Spleen (tissue), 11 donors: ENCODE data around the gene MS4A14. TPM values are rescaled to one million over a fixed set of nuclear protein-coding genes. Genes with fewer than 3 reads are reported as not detected.
A peak's percentile ranks its signal among the peaks of the same experiment; 100 is the strongest.

Experiments
- DNase-seq: peaks from one replicate; pipeline ENCODE4 v3.0.0-alpha.2; 2020
- H3K27ac ChIP-seq, 8 donors: fragments of 200-600 bp; sonication (generic) in 7 of 8; 1 replicate in 4 of 8; 2 replicates in 4 of 8; pipeline versions ENCODE4 v1.5.0 to v1.8.0; 2016 to 2021; ENCODE audit warnings: inconsistent platforms in 4 of 8, mild to moderate bottlenecking in 4 of 8, moderate library complexity in 1 of 8
- H3K27me3 ChIP-seq, 7 donors: fragments of 200-600 bp; sonication (generic) in 6 of 7; replicated peaks in 1 of 7; 1 replicate in 4 of 7; 2 replicates in 3 of 7; pipeline versions ENCODE4 v1.5.0 to v1.8.0; 2016 to 2021; ENCODE audit warnings: inconsistent platforms in 3 of 7, mild to moderate bottlenecking in 1 of 7
- H3K36me3 ChIP-seq, 6 donors: fragments of 200-600 bp; sonication (generic) in 5 of 6; 1 replicate in 4 of 6; 2 replicates in 2 of 6; pipeline versions ENCODE4 v1.5.0 to v1.8.0; 2016 to 2021; ENCODE audit warnings: inconsistent platforms in 2 of 6
- H3K4me1 ChIP-seq, 6 donors: fragments of 200-600 bp; sonication (generic) in 5 of 6; 1 replicate in 3 of 6; 2 replicates in 3 of 6; pipeline versions ENCODE4 v1.5.0 to v1.8.0; 2016 to 2021; ENCODE audit warnings: inconsistent platforms in 3 of 6
- H3K4me3 ChIP-seq, 8 donors: fragments of 200-600 bp; sonication (generic) in 7 of 8; 1 replicate in 4 of 8; 2 replicates in 4 of 8; pipeline versions ENCODE4 v1.5.0 to v1.8.0; 2016 to 2021; ENCODE audit warnings: inconsistent platforms in 4 of 8, mild to moderate bottlenecking in 4 of 8, moderate library complexity in 2 of 8
- H3K9me3 ChIP-seq, 8 donors: fragments of 200-600 bp; sonication (generic) in 7 of 8; 1 replicate in 4 of 8; 2 replicates in 4 of 8; pipeline versions ENCODE4 v1.5.0 to v1.8.0; 2016 to 2021; ENCODE audit warnings: inconsistent platforms in 4 of 8
- POLR2A ChIP-seq, 3 donors: fragments of 450-650 bp; IDR thresholded peaks; one replicate each; pipeline ENCODE4 v1.5.1; 2017; ENCODE audit warnings: antibody characterized with exemption in 3 of 3, mild to moderate bottlenecking in 1 of 3
- POLR2AphosphoS5 ChIP-seq, 3 donors: sonication (generic); formaldehyde crosslinking; IDR thresholded peaks; one replicate each; pipeline ENCODE4 v1.5.1; 2017; ENCODE audit warnings: antibody characterized with exemption in 3 of 3
- WGBS, 5 donors: extraction: QIAGEN DNeasy Blood & Tissue Kit in 3 of 5; methylation state at CpG; one replicate each; pipeline versions ENCODE4 v1.1.5 to v1.1.7; 2013 to 2018; 5-methylcytosine and 5-hydroxymethylcytosine counted together
- intact Hi-C: fragments of 100-400 bp; cut with DNase I; formaldehyde crosslinking; loops from one replicate; pipeline ENCODE4 v1.15.0; 2023; ENCODE audit warnings: low total_unique reads
- polyA plus RNA-seq, 3 donors: library from polyadenylated mRNA; stranded (reverse); fragments of 200-250 nt; gene quantifications; one replicate each; pipeline ENCODE4 v1.2.1, GENCODE V29; 2013
- total RNA-seq, 7 donors: library from RNA; depleted of rRNA in 3 of 7; stranded (reverse); fragments of >200 nt in 3 of 7; fragmentation: NEBNext Ultra II Directional in 4 of 7; extraction: Animal tissue kit (Norgen Biotek cat#: 25700) in 4 of 7; gene quantifications; one replicate each; pipeline versions ENCODE4 v1.1.0 to v1.2.1, GENCODE V29; 2016 to 2021
- TF ChIP-seq, protein P1 (sequence below), 11 experiments: fragments of 200-600 bp in 7 of 11; fragments of 450-650 bp in 4 of 11; sonication (generic) in 4 of 11; IDR thresholded peaks in 8 of 11; conservative IDR thresholded peaks in 3 of 11; 1 replicate in 7 of 11; 2 replicates in 4 of 11; pipeline versions ENCODE4 v1.4.0 to v1.8.0; 2016 to 2021; ENCODE audit warnings: antibody characterized with exemption in 11 of 11, inconsistent platforms in 4 of 11, mild to moderate bottlenecking in 1 of 11
- donor health status: healthy with polysubstance abuse.
- donor health status: DM: no; HTN: no; CAD: no; lungs with moderate emphysema.
- donor health status: DM: no; HTN: no; CAD: no.
- donor health status: Bipolar disorder and iron deficiency.
- donor health status: healthy.
- donor health status: DM: no; HTN: no; CAD: no.
- donor health status: DM: yes; HTN: yes; CAD: no.

MS4A14 gene
- total and polyA plus RNA-seq, 10 donors: 1.0 to 18.0 (median 5.2) TPM

DNA sequence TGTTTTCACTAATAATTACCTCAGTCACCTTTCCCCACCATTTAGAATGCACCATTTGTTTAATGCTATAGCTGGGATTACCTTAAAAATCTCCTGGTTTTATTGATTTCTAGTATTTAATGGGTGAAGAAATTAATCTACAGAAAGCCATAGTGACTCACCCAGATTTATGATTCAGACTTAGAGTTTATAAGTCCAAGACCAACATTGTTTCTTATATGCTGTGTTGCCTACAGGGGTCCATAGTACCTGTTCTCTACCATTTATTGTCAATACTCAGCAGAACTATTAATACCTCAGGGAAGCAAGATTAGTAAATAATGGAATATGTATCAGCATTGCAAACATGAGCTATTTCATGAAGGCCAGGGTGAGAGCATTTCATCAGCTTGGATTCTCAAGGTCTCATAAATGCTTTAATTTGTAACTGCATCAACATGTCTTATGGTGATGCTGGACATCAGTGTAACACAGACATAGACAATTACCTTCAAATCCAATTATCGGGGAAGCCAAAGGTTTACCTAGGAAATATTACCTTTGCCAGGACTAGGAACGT lies 25.9 kb upstream of the MS4A14 start:
- intact Hi-C loops: no loop called here

GRCh38 chr11:60370811-60371298 lies 25.4 kb upstream of the MS4A14 start:
- peak overlapping the region in 4 of 8 donors; percentile 36 to 89 (median 55) for H3K27ac ChIP-seq

More for the DNA sequence above, 25.9 kb upstream of the MS4A14 start:
- Histone ChIP-seq H3K36me3 (no peaks in the 10 kb centered on the region), H3K27me3 (no peaks in the 10 kb centered on the region), H3K9me3 (peaks cover 0 to 7% (median 0%) of the 10 kb centered on the region in 8 donors), H3K4me1 (peaks cover 0 to 51% (median 10%) of the 10 kb centered on the region in 6 donors), H3K27ac (peak overlapping the region in 3 of 8 donors; percentile 36 to 89 (median 63)), H3K4me3 (no peak overlapping the region)
- DNase-seq: no peak
- 65 to 85% (median 79%) methylated on average over 2 of the region's 2 CpGs for WGBS, 5 donors
- TF ChIP-seq, protein P1, sequence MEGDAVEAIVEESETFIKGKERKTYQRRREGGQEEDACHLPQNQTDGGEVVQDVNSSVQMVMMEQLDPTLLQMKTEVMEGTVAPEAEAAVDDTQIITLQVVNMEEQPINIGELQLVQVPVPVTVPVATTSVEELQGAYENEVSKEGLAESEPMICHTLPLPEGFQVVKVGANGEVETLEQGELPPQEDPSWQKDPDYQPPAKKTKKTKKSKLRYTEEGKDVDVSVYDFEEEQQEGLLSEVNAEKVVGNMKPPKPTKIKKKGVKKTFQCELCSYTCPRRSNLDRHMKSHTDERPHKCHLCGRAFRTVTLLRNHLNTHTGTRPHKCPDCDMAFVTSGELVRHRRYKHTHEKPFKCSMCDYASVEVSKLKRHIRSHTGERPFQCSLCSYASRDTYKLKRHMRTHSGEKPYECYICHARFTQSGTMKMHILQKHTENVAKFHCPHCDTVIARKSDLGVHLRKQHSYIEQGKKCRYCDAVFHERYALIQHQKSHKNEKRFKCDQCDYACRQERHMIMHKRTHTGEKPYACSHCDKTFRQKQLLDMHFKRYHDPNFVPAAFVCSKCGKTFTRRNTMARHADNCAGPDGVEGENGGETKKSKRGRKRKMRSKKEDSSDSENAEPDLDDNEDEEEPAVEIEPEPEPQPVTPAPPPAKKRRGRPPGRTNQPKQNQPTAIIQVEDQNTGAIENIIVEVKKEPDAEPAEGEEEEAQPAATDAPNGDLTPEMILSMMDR (IDR thresholded peaks at IDR 0.05 in 8 of 11, conservative IDR thresholded peaks at IDR 0.05 in 3 of 11): no peak
- TF ChIP-seq POLR2A (IDR thresholded peaks at IDR 0.05) (no peak), POLR2AphosphoS5 (IDR thresholded peaks at IDR 0.05) (no peak)

DNA sequence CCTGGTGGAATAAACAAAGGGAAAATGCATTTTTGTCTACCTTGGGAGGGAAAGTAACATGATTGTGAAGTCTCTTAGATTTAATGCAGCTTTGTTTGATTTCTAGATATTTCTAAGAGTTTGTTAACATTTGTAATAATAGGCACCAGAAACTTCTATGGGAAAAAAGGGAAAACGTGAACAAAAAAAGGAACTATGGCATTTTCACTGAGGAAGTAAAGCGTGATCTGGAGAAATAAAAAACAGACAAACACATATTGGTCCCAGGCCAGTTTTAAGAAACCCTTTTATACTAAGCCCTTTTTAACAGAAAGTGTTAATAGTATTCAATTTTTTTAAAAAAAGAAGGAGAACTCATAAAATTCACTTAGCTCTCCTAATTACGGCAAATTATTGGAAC lies 24.9 kb upstream of the MS4A14 start:
- H3K9me3 ChIP-seq: peaks cover 0 to 7% (median 0%) of the 10 kb centered on the region in 8 donors
- no peak overlapping the region for H3K4me3 ChIP-seq
- peaks cover 0 to 45% (median 7%) of the 10 kb centered on the region in 6 donors for H3K4me1 ChIP-seq
- H3K27ac ChIP-seq: peak overlapping the region in 4 of 8 donors; percentile 36 to 89 (median 55)
- TF ChIP-seq, protein P1 (IDR thresholded peaks at IDR 0.05 in 8 of 11, conservative IDR thresholded peaks at IDR 0.05 in 3 of 11): no peak
- TF ChIP-seq POLR2A (IDR thresholded peaks at IDR 0.05) (no peak), POLR2AphosphoS5 (IDR thresholded peaks at IDR 0.05) (no peak)
- H3K36me3 ChIP-seq: no peaks in the 10 kb centered on the region
- no peaks in the 10 kb centered on the region for H3K27me3 ChIP-seq
- WGBS, 5 donors: 48 to 63% (median 62%) methylated on average over 3 of the region's 3 CpGs
- DNase-seq: no peak
- intact Hi-C loops: no loop called here

More at GRCh38 chr11:60370811-60371298, 25.4 kb upstream of the MS4A14 start:
- Histone ChIP-seq H3K27me3 (no peaks in the 10 kb centered on the region), H3K9me3 (peaks cover 0 to 7% (median 0%) of the 10 kb centered on the region in 8 donors), H3K4me1 (peaks cover 0 to 46% (median 8%) of the 10 kb centered on the region in 6 donors), H3K36me3 (no peaks in the 10 kb centered on the region), H3K4me3 (no peak overlapping the region)
- intact Hi-C loops: no loop called here
- TF ChIP-seq POLR2A (IDR thresholded peaks at IDR 0.05): no peak
- TF ChIP-seq POLR2AphosphoS5 (IDR thresholded peaks at IDR 0.05): no peak
- TF ChIP-seq, protein P1 (IDR thresholded peaks at IDR 0.05 in 8 of 11, conservative IDR thresholded peaks at IDR 0.05 in 3 of 11): no peak
- WGBS, 5 donors: 78 to 90% (median 84%) methylated on average over 5 of the region's 5 CpGs
- DNase-seq: no peak

GRCh38 chr11:60371854-60372253 lies 24.4 kb upstream of the MS4A14 start:
- no peak for DNase-seq
- WGBS, 5 donors: 58 to 84% (median 80%) methylated on average over 1 of the region's 1 CpG
- no peak overlapping the region for H3K4me3 ChIP-seq
- no peaks in the 10 kb centered on the region for H3K36me3 ChIP-seq
- H3K27me3 ChIP-seq: no peaks in the 10 kb centered on the region
- H3K4me1 ChIP-seq: peaks cover 0 to 45% (median 6%) of the 10 kb centered on the region in 6 donors
- TF ChIP-seq, protein P1 (IDR thresholded peaks at IDR 0.05 in 8 of 11, conservative IDR thresholded peaks at IDR 0.05 in 3 of 11): no peak
- no peak for TF ChIP-seq POLR2A (IDR thresholded peaks at IDR 0.05)
- TF ChIP-seq POLR2AphosphoS5 (IDR thresholded peaks at IDR 0.05): no peak
- intact Hi-C loops: no loop called here
- H3K9me3 ChIP-seq: peaks cover 0 to 7% (median 0%) of the 10 kb centered on the region in 8 donors
- H3K27ac ChIP-seq: peak overlapping the region in 5 of 8 donors; percentile 17 to 89 (median 47)
